NT2/D1 (cell line): ENCODE data around the gene DUSP23.

Experiments
- DNase-seq: peaks from one replicate; pipeline ENCODE4 v3.0.0-alpha.2; 2011; ENCODE audit warnings: low read depth, low spot score
- H3K27me3 ChIP-seq: 2 replicates; pipeline ENCODE4 v1.6.0; 2011; ENCODE audit warnings: mild to moderate bottlenecking; ENCODE audit not compliant: insufficient read length, insufficient read depth
- H3K36me3 ChIP-seq: 2 replicates; pipeline ENCODE4 v1.6.1; 2011; ENCODE audit warnings: mild to moderate bottlenecking, low read length, mixed read lengths; ENCODE audit not compliant: insufficient read depth, insufficient read length
- H3K4me1 ChIP-seq: 2 replicates; pipeline ENCODE4 v1.5.1; 2011; ENCODE audit not compliant: insufficient read depth, insufficient read length
- H3K4me3 ChIP-seq: 2 replicates; pipeline ENCODE4 v1.5.1; 2011; ENCODE audit warnings: low read depth; ENCODE audit not compliant: insufficient read length
- H3K9ac ChIP-seq: 2 replicates; pipeline ENCODE4 v1.6.0; 2011; ENCODE audit warnings: low read depth; ENCODE audit not compliant: insufficient read length
- H3K9me3 ChIP-seq: 2 replicates; pipeline ENCODE4 v1.5.1; 2011; ENCODE audit warnings: mild to moderate bottlenecking, low read length; ENCODE audit not compliant: insufficient read depth
- SUZ12 ChIP-seq: IDR thresholded peaks from 2 replicates; pipeline ENCODE4 v1.6.1; 2011; ENCODE audit not compliant: insufficient read length, insufficient read depth; ENCODE audit errors: extremely low read depth
- YY1 ChIP-seq: IDR thresholded peaks from 2 replicates; pipeline ENCODE4 v1.6.1; 2011; ENCODE audit not compliant: insufficient read length, insufficient read depth
- ZNF274 ChIP-seq: IDR thresholded peaks from 2 replicates; pipeline ENCODE4 v1.6.1; 2011; ENCODE audit warnings: mild to moderate bottlenecking, low read depth, low read length

Gene DUSP23

GRCh38 chr1:159799446-159799985, 18.8 kb downstream of the DUSP23 start:
- Histone ChIP-seq H3K4me1 (no peaks in the 10 kb centered on the region), H3K9ac (no peak overlapping the region), H3K4me3 (no peak overlapping the region), H3K27me3 (no peaks in the 10 kb centered on the region), H3K9me3 (no peaks in the 10 kb centered on the region), H3K36me3 (no peaks in the 10 kb centered on the region)
- no peak for DNase-seq
- no peak for TF ChIP-seq YY1
- TF ChIP-seq ZNF274, result no peak
- no peak for TF ChIP-seq SUZ12

- DNase-seq, result no peak
- Histone ChIP-seq H3K27me3 (no peaks in the 10 kb centered on the region), H3K4me1 (no peaks in the 10 kb centered on the region), H3K4me3 (no peak overlapping the region), H3K9me3 (no peaks in the 10 kb centered on the region), H3K36me3 (no peaks in the 10 kb centered on the region), H3K9ac (no peak overlapping the region)
- TF ChIP-seq YY1, result no peak
- TF ChIP-seq SUZ12, result no peak
- no peak for TF ChIP-seq ZNF274
Measured at GRCh38 chr1:159800177-159800930, 19.6 kb downstream of the DUSP23 start.

GRCh38 chr1:159802111-159802510, 21.3 kb downstream of the DUSP23 start, which contains the start of gene FCRL6:
Gene FCRL6 (plus strand): TSS chr1:159802360. CDS start chr1:159802425, 65 bp downstream.
- Histone ChIP-seq H3K4me1 (no peaks in the 10 kb centered on the region), H3K36me3 (no peaks in the 10 kb centered on the region), H3K4me3 (no peak within 1 kb of the TSS), H3K9ac (no peak within 1 kb of the TSS), H3K9me3 (no peaks in the 10 kb centered on the region), H3K27me3 (no peaks in the 10 kb centered on the region)
- no peak for TF ChIP-seq SUZ12
- no peak for TF ChIP-seq YY1
- no peak for TF ChIP-seq ZNF274
- no peak for DNase-seq

GRCh38 chr1:159803956-159804689, 23.4 kb downstream of the DUSP23 start:
- H3K4me1 ChIP-seq, result no peaks in the 10 kb centered on the region
- no peaks in the 10 kb centered on the region for H3K27me3 ChIP-seq
- no peak overlapping the region for H3K4me3 ChIP-seq
- DNase-seq, result no peak
- no peaks in the 10 kb centered on the region for H3K36me3 ChIP-seq
- no peak overlapping the region for H3K9ac ChIP-seq
- TF ChIP-seq SUZ12 (no peak), YY1 (no peak), ZNF274 (no peak)
- H3K9me3 ChIP-seq, result no peaks in the 10 kb centered on the region

- Histone ChIP-seq H3K9me3 (no peaks in the 10 kb centered on the region), H3K27me3 (no peaks in the 10 kb centered on the region), H3K4me1 (no peaks in the 10 kb centered on the region), H3K4me3 (no peak overlapping the region), H3K9ac (no peak overlapping the region), H3K36me3 (no peaks in the 10 kb centered on the region)
- no peak for DNase-seq
- no peak for TF ChIP-seq ZNF274
- no peak for TF ChIP-seq YY1
- no peak for TF ChIP-seq SUZ12
Measured at GRCh38 chr1:159804924-159805323, 24.2 kb downstream of the DUSP23 start.

- Histone ChIP-seq H3K9me3 (no peaks in the 10 kb centered on the region), H3K9ac (no peak overlapping the region), H3K4me1 (no peaks in the 10 kb centered on the region), H3K4me3 (no peak overlapping the region), H3K36me3 (no peaks in the 10 kb centered on the region), H3K27me3 (no peaks in the 10 kb centered on the region)
- TF ChIP-seq SUZ12 (no peak), ZNF274 (no peak), YY1 (no peak)
- DNase-seq, result no peak
Measured at GRCh38 chr1:159815926-159816325, 35.2 kb downstream of the DUSP23 start.
